Neuronal stem cell (in vitro differentiated cells): ENCODE measurements around the gene R3HCC1L.
"Not testable (repeated sequence)": the region's sequence is repeated elsewhere in the genome, so short reads cannot be mapped to it uniquely, and the experiment has no call there.

Experiments
- DNase-seq: peaks from one replicate; pipeline ENCODE4 v3.0.0-alpha.2; 2013; ENCODE audit warnings: low spot score
- H2AFZ ChIP-seq: one replicate; pipeline ENCODE4 v1.6.1; 2013; ENCODE audit warnings: mild to moderate bottlenecking, low read length, inconsistent platforms
- H2AK5ac ChIP-seq: 2 replicates; pipeline ENCODE4 v1.6.1; 2013; ENCODE audit warnings: low read depth, mild to moderate bottlenecking, inconsistent platforms, low read length, moderate library complexity, mixed read lengths
- H2BK120ac ChIP-seq: 2 replicates; pipeline ENCODE4 v1.6.1; 2013; ENCODE audit warnings: low read depth, mild to moderate bottlenecking, inconsistent platforms, low read length, moderate library complexity, mixed read lengths
- H2BK12ac ChIP-seq: one replicate; pipeline ENCODE4 v1.6.1; 2013; ENCODE audit warnings: low read length, inconsistent platforms
- H2BK15ac ChIP-seq: 2 replicates; pipeline ENCODE4 v1.6.1; 2013; ENCODE audit warnings: mild to moderate bottlenecking, low read length, inconsistent platforms, mixed read lengths
- H2BK5ac ChIP-seq: one replicate; pipeline ENCODE4 v1.6.1; 2013; ENCODE audit warnings: inconsistent platforms, mild to moderate bottlenecking, low read length, moderate library complexity
- H3K14ac ChIP-seq: one replicate; pipeline ENCODE4 v1.6.1; 2013; ENCODE audit warnings: low read length, inconsistent platforms
- H3K18ac ChIP-seq: 2 replicates; pipeline ENCODE4 v1.6.1; 2013; ENCODE audit warnings: low read length, inconsistent platforms
- H3K23ac ChIP-seq: 2 replicates; pipeline ENCODE4 v1.6.1; 2013; ENCODE audit warnings: low read depth, mild to moderate bottlenecking, mixed read lengths, low read length, inconsistent platforms; ENCODE audit not compliant: poor library complexity
- H3K27ac ChIP-seq: replicated peaks from 3 replicates; pipeline ENCODE4 v1.5.1; 2013; ENCODE audit warnings: low read length, inconsistent platforms
- H3K27me3 ChIP-seq, 3 experiments: 2 replicates each; pipeline ENCODE4 v1.6.1; 2013; ENCODE audit warnings: low read length in 3 of 3, mild to moderate bottlenecking in 2 of 3, inconsistent platforms in 1 of 3, low read depth in 1 of 3, mixed read lengths in 1 of 3, moderate library complexity in 1 of 3; ENCODE audit not compliant: control insufficient read depth in 3 of 3, insufficient read depth in 3 of 3
- H3K36me3 ChIP-seq, 2 donors: replicated peaks in 1 of 2; 2 replicates each; pipeline ENCODE4 v1.6.1; 2013; ENCODE audit warnings: low read length in 2 of 2; ENCODE audit not compliant: control insufficient read depth in 2 of 2, insufficient read depth in 2 of 2
- H3K4ac ChIP-seq: 2 replicates; pipeline ENCODE4 v1.6.1; 2013; ENCODE audit warnings: inconsistent platforms, mild to moderate bottlenecking, low read length, moderate library complexity
- H3K4me1 ChIP-seq, 2 donors: 1 replicate in 1 of 2; 2 replicates in 1 of 2; pipeline ENCODE4 v1.6.1; 2013; ENCODE audit warnings: low read length in 2 of 2, low read depth in 1 of 2; ENCODE audit not compliant: control insufficient read depth in 2 of 2, insufficient read depth in 1 of 2
- H3K4me2 ChIP-seq: one replicate; pipeline ENCODE4 v1.6.1; 2013; ENCODE audit warnings: mild to moderate bottlenecking, low read length, inconsistent platforms; ENCODE audit not compliant: insufficient read depth, poor library complexity, severe bottlenecking
- H3K4me3 ChIP-seq, 2 donors: 2 replicates each; pipeline ENCODE4 v1.5.1; 2013; ENCODE audit warnings: low read length in 2 of 2, mild to moderate bottlenecking in 2 of 2, inconsistent platforms in 1 of 2, moderate library complexity in 1 of 2
- H3K79me1 ChIP-seq: one replicate; pipeline ENCODE4 v1.6.1; 2013; ENCODE audit warnings: low read depth, mild to moderate bottlenecking, inconsistent platforms, low read length, moderate library complexity
- H3K9ac ChIP-seq: one replicate; pipeline ENCODE4 v1.6.1; 2013; ENCODE audit warnings: mild to moderate bottlenecking, low read depth, low read length, inconsistent platforms; ENCODE audit not compliant: poor library complexity
- H3K9me3 ChIP-seq, 2 donors: replicated peaks in 1 of 2; 2 replicates each; pipeline versions ENCODE3 to v1.6.1; 2013; ENCODE audit warnings: low read length in 2 of 2, mild to moderate bottlenecking in 2 of 2, inconsistent platforms in 1 of 2, low read depth in 1 of 2, mixed read lengths in 1 of 2, moderate library complexity in 1 of 2; ENCODE audit not compliant: control insufficient read depth in 2 of 2, insufficient read depth in 1 of 2
- H4K8ac ChIP-seq: one replicate; pipeline ENCODE4 v1.6.1; 2013; ENCODE audit warnings: low read depth, mild to moderate bottlenecking, inconsistent platforms, low read length, moderate library complexity
- H4K91ac ChIP-seq: one replicate; pipeline ENCODE4 v1.6.1; 2013; ENCODE audit warnings: low read length, low read depth, mild to moderate bottlenecking, inconsistent platforms; ENCODE audit not compliant: poor library complexity
- WGBS, 2 donors: extraction: QIAGEN DNeasy Blood & Tissue Kit; methylation state at CpG; one replicate each; pipeline ENCODE4 v1.1.7; 2013; ENCODE audit warnings: missing lambda C conversion rate in 2 of 2, mixed read lengths in 1 of 2; ENCODE audit not compliant: insufficient read length in 2 of 2, insufficient replicate concordance in 1 of 2; ENCODE audit errors: extremely low coverage in 2 of 2; 5-methylcytosine and 5-hydroxymethylcytosine counted together

R3HCC1L gene

GRCh38 chr10:98173260-98173659 is 38.8 kb downstream of the R3HCC1L start:
- no peak overlapping the region for H3K14ac ChIP-seq
- no CpG with 5 or more reads among the region's 6 CpGs for WGBS, 2 donors
- peaks cover 0 to 9% of the 10 kb centered on the region in 2 donors for H3K9me3 ChIP-seq

DNA sequence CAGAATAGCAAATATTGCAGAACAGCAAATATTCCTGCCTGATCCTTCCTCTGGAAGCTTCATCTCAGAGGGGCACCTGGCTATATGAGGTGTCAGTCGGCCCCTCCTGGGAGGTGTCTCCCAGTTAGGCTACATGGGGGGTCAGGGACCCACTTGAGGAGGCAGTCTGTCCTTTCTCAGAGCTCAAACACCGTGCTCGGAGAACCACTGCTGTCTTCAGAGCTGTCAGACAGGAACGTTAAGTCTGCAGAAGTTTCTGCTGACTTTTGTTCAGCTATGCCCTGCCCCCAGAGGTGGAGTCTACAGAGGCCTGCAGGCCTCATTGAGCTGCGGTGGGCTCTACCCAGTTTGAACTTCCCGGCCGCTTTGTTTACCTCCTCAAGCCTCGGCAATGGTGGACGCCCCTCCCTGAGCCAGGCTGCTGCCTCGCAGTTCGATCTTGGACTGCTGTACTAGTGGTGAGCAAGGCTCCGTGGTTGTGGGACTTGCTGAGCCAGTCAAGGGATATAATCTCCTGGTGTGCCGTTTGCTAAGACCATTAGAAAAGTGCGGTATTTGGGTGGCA is 48.0 kb downstream of the R3HCC1L start:
- peak overlapping the region; percentile 8 for H3K14ac ChIP-seq
- H3K23ac ChIP-seq, DNase-seq: not testable (repeated sequence)

More at GRCh38 chr10:98173260-98173659, 38.8 kb downstream of the R3HCC1L start:
- H3K4me3 ChIP-seq = no peak overlapping the region
- H3K9ac ChIP-seq = no peak overlapping the region
- H3K36me3 ChIP-seq = peaks cover 0 to 28% of the 10 kb centered on the region in 2 donors
- H2BK120ac ChIP-seq = no peak overlapping the region
- no peaks in the 10 kb centered on the region for H3K27me3 ChIP-seq
- no peak overlapping the region for H2AK5ac ChIP-seq
- H3K27ac ChIP-seq = no peak overlapping the region
- no peak overlapping the region for H3K23ac ChIP-seq
- no peak overlapping the region for H2BK12ac ChIP-seq
- no peak overlapping the region for H2AFZ ChIP-seq
- no peak overlapping the region for H4K91ac ChIP-seq
- peaks cover 3% of the 10 kb centered on the region for H3K79me1 ChIP-seq
- H3K4ac ChIP-seq = no peak overlapping the region
- no peak overlapping the region for H2BK15ac ChIP-seq
- no peak overlapping the region for H4K8ac ChIP-seq
- H3K18ac ChIP-seq = no peak overlapping the region
- no peak overlapping the region for H3K4me2 ChIP-seq
- H3K4me1 ChIP-seq = peaks cover 0 to 6% of the 10 kb centered on the region in 2 donors
- H2BK5ac ChIP-seq = no peak overlapping the region
- no peak for DNase-seq

GRCh38 chr10:98186681-98187080 is 52.2 kb downstream of the R3HCC1L start:
- Histone ChIP-seq H3K23ac (no peak overlapping the region), H3K79me1 (no peaks in the 10 kb centered on the region), H3K18ac (no peak overlapping the region), H2BK5ac (no peak overlapping the region), H2AK5ac (no peak overlapping the region), H3K14ac (no peak overlapping the region), H2BK12ac (no peak overlapping the region), H2BK15ac (no peak overlapping the region), H3K9ac (no peak overlapping the region), H3K4me3 (no peak overlapping the region), H3K4me2 (no peak overlapping the region), H4K91ac (no peak overlapping the region), H3K36me3 (peaks cover 6 to 49% of the 10 kb centered on the region in 2 donors), H3K4ac (no peak overlapping the region), H3K4me1 (no peaks in the 10 kb centered on the region), H2BK120ac (no peak overlapping the region), H2AFZ (no peak overlapping the region), H3K27ac (no peak overlapping the region), H3K27me3 (no peaks in the 10 kb centered on the region), H4K8ac (no peak overlapping the region), H3K9me3 (peaks cover 2 to 7% of the 10 kb centered on the region in 2 donors)
- DNase-seq = no peak
- no CpG with 5 or more reads among the region's 1 CpG for WGBS, 2 donors

More for the DNA sequence above, 48.0 kb downstream of the R3HCC1L start:
- H3K9me3 ChIP-seq, H2BK5ac ChIP-seq, H3K18ac ChIP-seq, H3K9ac ChIP-seq, H3K4me1 ChIP-seq, H3K4me2 ChIP-seq, H3K27ac ChIP-seq, H3K4me3 ChIP-seq, H2BK12ac ChIP-seq, H2AK5ac ChIP-seq, H3K27me3 ChIP-seq, H2BK15ac ChIP-seq, H4K8ac ChIP-seq, H2AFZ ChIP-seq, H4K91ac ChIP-seq, H3K4ac ChIP-seq, H2BK120ac ChIP-seq, H3K79me1 ChIP-seq: not testable (repeated sequence)
- H3K36me3 ChIP-seq = peaks cover 6 to 37% of the 10 kb centered on the region in 2 donors
- WGBS, 2 donors = no CpG with 5 or more reads among the region's 14 CpGs

DNA sequence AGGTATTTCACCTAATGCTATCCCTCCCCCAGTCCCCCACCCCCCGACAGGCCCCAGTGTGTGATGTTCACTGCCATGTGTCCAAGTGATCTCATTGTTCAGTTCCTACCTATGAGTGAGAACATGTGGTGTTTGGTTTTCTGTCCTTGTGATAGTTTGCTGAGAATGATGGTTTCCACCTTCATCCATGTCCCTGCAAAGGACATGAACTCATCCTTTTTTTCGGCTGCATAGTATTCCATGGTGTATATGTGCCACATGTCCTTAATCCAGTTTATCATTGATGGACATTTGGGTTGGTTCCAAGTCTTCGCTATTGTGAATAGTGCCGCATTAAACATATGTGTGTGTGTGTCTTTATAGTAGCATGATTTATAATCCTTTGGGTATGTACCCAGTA is 56.3 kb downstream of the R3HCC1L start:
- peaks cover 0 to 28% of the 10 kb centered on the region in 2 donors for H3K36me3 ChIP-seq
- not testable (repeated sequence) for H2BK12ac ChIP-seq, H3K27me3 ChIP-seq, H3K4ac ChIP-seq, H2AK5ac ChIP-seq, H3K4me1 ChIP-seq, H3K14ac ChIP-seq, H3K23ac ChIP-seq, H3K9ac ChIP-seq, DNase-seq, H3K79me1 ChIP-seq, H4K8ac ChIP-seq, H4K91ac ChIP-seq, H2BK120ac ChIP-seq, H2AFZ ChIP-seq, H2BK15ac ChIP-seq, H3K4me2 ChIP-seq, H3K27ac ChIP-seq, H3K9me3 ChIP-seq, H2BK5ac ChIP-seq, H3K18ac ChIP-seq, H3K4me3 ChIP-seq
- WGBS, 2 donors = no CpG with 5 or more reads among the region's 4 CpGs
